Stimulated activated naive CD8-positive, alpha-beta T cell treated with anti-CD3 and anti-CD28 coated beads, Interleukin-15, Interleukin-2, amounts not matched to agents 100 U/mL and 50 U/mL, for 24 hours (primary cell): Measurements from ENCODE around the gene PPP1R2C.

Experiments used
- ATAC-seq: fragments of 150-1000 bp; cut with Tn5 transposase; one replicate; pipeline ENCODE4 v1.10.0; 2021
- DNase-seq: peaks from one replicate; pipeline ENCODE4 v3.0.0; 2021

Gene PPP1R2C

GRCh38 chrX:42778096-42778495 is at the start of gene PPP1R2C:
TSS of gene PPP1R2C (minus strand) at chrX:42778163. CDS start at chrX:42778079, 84 bp downstream.
- ATAC-seq (no peak), DNase-seq (no peak)

- ATAC-seq (no peak), DNase-seq (no peak)
These were observed 47.2 kb upstream of the PPP1R2C start for GRCh38 chrX:42825201-42825600.

DNA sequence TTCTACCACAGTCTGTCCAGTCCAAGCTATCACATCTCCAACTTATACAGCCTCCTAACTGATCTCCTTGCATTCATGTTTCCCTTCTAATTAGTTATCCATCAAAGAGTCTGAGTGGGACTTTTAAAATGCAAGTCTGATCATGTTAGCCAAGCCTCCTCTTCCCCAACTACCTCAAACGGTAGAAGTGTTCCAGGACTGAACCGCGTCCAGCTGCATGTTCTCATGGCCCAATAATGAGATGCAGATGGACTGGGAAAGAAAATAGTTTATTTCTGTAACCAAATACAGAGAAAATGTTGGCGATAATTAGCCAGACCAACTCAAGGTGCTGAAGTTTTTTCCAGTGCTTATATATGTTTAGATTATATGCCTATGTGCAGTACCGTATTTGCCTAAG is 46.6 kb upstream of the PPP1R2C start:
- no peak for DNase-seq
- ATAC-seq, result no peak

DNA sequence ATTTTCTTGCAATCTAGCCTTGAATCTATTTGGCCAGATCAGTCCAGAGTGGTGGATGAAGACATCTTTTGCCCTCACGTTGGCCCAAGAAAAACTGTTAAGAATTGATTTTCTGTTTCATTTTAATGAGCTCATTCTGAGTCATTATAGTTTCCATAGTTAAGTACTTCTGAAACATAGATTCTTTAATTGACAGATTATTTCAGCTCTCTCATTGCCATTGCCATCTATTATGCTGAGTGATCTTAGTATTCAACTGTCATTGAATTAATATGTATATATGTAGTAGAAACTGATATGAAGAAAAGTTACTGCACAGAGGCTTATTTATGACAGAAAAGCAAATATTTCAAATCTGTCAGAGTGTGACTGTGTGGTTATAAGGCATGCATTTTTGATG is 45.5 kb upstream of the PPP1R2C start:
- ATAC-seq (no peak), DNase-seq (no peak)

DNA sequence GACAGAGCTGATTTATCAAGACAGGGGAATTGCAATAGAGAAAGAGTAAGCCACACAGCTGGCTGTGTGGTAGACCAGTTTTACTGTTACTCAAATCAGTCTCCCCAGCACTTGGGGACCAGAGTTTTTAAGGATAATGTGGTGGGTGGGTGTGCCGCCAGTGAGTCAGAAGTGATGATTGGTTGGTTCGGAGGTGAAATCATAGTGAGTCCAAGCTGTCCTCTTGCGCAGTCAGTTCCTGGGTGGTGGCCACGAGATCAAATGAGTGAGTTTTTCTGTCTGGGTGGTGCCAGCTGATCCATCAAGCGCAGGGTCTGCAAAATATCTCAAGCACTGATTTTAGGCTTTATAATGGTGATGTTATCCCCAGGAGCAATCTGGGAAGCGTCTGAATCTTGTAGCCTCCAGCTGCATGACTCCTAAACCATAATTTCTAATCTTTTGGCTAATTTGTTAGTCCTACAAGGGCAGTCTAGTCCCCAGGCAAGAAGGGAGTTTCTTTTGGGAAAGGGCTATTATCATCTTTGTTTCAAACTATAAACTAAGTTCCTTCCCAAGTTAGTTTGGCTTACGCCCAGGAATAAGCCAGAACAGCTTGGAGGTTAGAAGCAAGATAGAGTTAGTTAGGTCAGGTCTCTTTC is 44.0 kb upstream of the PPP1R2C start:
- DNase-seq, result no peak

DNA sequence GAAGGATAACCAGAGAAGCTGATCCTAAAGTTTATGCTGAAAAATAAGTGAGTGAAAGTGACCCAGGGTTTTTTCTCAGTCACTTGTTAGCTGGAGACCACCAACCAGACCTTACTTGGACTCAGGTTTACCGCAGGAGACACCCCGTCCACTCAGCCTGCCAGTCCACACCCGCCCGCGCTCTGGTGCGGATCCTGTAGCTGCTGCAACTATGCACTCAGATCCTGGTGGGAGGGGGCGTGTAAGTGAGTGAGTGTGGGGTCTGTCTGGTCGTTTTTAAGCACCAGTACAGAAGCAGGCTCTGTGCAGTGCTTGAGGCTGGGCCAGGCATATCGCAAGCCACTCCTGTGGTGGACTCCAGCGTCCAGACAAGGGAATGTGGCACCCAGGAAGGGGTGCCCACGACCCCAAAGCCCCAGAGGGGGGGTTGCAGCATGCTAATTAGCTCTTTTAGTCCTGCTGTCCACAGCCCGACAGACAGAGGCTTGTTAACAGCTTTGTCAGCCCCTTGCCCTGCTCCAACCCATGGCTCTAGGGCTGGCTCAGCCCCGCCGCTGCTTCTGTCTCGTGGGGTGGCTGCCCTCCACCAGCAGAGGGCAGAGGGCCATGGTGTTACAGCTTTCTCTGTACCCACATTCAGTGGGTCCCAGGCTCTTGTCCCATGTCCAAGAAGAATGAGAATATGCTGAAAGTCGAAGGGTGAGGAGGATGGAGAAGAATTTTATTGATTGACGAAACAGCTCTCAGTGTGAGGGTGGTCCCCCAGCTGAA is 40.4 kb upstream of the PPP1R2C start:
- no peak for ATAC-seq
- no peak for DNase-seq

More for the DNA sequence above, 44.0 kb upstream of the PPP1R2C start:
- ATAC-seq, result no peak

DNA sequence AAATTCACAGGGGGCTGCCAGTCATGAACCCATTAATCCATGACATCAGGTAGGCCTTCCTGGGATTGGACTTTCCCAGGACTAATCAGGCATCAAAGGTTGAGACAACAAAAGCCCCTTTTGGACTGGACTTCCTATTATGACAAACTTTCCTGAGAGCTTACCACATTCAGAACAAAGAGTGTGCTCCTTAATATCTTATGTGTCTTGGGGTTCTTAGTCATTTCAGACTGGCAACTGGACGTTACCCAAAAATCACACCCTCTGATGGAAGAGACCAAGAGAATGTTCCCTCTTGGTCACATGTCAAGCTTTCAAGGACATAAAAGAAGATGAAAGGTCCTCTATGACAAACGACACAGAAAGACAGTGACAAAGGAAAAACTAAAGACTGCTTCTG is 31.6 kb upstream of the PPP1R2C start:
- ATAC-seq (no peak), DNase-seq (no peak)

GRCh38 chrX:42807393-42807792 is 29.4 kb upstream of the PPP1R2C start:
- ATAC-seq, result no peak

DNA sequence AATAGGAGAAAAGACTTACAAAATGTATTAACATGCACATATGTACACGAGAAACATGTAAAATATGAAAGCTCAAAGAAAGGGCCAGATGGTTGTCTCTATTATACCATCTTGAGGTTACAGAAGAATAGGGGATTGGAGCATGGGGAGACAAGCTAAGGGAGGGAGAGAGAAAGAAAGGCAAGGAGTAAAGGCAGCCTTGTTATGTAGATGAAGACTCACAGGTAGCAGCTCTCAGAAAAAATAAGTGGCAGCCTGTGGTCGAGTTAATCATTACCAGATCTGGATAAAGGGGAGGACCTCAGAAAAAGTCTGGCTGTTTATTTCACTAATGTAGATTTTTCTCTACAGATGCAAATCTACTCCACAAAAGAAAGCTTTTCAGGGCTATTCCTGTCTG is 26.6 kb upstream of the PPP1R2C start:
- no peak for DNase-seq
- ATAC-seq, result no peak

More at GRCh38 chrX:42807393-42807792, 29.4 kb upstream of the PPP1R2C start:
- DNase-seq, result no peak

DNA sequence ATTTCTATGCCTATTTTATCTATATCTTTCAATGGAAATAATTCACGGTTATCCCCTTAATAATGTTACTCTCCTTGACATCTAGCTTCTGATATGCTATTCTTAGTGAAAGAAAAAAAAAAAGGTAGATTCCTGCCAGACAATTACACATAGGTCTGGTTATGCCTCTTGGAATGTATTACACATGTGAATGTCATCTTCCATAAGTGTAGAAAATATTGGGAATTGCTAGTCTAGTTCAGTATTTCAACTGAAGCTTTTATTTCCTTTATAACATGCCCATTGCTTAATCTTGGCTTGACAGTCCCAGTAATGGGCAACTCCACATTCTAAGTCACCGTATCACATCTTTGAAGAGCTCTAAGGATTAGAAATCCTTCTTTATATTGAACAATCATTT is 25.4 kb upstream of the PPP1R2C start:
- DNase-seq (no peak), ATAC-seq (no peak)

- ATAC-seq, result no peak
These were observed 19.8 kb upstream of the PPP1R2C start for GRCh38 chrX:42797651-42798269.

DNA sequence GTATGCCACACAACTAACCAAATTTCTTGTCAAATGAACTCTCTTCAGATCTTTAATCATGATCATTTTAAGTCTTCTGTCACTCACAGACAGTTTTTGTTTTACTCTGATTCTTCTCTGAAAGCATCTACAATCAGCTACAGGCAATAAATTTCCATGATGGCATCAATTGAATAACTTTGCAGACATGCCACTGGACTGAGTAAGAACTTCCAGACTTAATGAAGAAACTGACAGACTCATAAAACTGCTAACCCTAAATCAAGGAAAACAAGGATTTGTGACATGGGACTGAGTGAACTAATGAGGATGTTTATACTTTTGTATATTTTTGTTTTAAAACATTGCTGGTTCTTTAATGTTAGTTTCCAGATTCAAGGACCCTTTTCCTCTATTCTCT is 5.5 kb upstream of the PPP1R2C start:
- DNase-seq, result no peak
- no peak for ATAC-seq

More at GRCh38 chrX:42797651-42798269, 19.8 kb upstream of the PPP1R2C start:
- no peak for DNase-seq

DNA sequence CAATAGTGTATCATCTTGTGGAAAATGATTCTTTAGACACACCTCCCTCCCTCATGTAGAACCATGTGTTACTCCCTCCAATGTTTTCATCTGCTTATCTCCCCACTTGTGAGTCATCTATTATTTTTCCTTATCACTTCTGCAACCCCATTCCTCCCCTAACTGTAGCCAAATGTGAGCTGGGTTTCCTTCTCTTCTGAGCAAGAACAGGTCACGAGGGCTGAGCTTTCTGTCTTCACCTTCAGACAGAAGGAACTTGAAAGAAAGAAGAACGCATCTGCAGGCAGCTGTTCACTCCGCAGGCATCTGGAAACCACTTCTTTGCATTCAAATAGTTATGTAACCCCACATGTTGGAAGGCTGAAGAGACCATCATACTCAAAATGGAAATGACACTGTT is 1.8 kb downstream of the PPP1R2C start:
- no peak for DNase-seq
- ATAC-seq, result no peak

DNA sequence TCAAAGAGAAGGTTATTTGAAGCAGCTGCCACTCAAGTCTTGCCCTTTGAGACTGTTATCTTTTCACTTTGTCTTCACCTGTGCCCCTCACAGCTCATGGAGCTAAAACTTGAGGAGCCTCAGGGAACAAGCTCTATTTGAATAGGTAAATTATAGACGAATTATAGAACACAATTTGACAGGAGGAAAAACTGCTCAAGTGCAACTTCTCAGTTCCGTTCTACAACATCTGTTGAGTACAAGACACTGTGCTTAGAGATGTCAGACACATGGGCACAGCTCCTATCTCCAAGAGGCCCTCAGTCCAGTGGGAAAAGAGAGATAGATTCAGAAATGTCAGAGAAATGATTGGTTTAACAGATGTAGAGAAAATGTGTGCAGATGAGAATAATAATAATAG is 5.1 kb downstream of the PPP1R2C start:
- ATAC-seq, result no peak
- DNase-seq, result no peak

DNA sequence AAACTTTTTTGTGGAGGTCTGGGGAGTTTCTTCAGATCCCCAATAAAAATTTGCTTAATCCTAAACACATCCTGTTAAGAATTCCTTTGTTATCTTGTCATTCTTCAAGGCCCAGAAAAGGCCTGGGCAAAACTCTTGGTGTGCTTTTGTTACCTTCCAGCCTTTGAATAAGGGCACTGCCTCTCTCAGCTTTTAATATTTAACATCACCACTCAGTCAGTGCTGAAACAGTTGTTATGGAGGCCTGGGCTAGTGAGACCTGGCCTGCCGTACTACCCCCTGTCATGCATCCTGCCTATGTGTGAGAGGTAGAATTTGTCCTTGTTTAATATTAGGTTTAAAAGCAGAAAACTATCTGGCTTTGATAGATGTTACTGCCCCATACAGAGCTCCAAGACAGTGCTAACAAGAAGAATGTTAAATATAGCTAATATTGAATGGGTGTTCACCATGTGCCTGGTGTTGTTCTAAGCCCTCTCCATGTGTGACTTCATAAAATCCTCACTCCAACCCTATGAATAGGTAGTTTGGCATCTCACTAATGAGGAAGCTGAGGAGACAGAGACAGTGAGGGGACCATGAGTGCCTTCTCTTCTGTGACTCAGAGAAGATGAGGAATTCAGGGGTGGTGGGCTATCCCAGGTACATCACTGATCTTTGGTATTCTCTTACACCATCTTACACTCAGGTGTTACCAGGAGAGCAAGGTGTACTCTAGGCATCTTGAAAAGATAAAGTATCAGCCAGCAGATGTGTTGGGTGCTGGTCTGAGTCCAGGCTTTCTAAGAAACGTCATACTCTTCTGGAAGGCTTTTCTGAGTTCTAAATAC is 6.2 kb downstream of the PPP1R2C start:
- DNase-seq, result no peak
- ATAC-seq, result no peak

- ATAC-seq (no peak), DNase-seq (no peak)
These were observed 7.4 kb downstream of the PPP1R2C start for GRCh38 chrX:42770566-42770965.

- no peak for ATAC-seq
These were observed 18.1 kb downstream of the PPP1R2C start for GRCh38 chrX:42759881-42760280.

DNA sequence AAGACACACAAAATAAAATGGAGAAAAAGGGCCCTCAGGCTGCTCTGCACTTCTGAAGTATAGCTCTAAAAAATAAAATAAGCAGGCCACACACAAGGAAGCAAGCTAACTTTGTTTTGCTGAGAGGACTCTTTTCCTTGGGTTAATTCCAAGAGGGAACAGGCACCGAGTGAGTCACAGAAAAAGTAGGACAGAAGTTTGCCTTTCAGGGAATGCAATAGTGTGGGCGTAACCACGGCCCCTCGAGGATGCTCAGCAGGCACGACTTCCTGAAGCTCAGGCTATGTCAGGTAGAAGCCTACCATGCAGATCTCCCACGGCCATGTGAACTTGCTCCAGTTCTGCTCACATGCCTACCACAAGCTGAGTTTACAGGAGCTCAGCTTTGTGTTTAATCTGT is 22.1 kb downstream of the PPP1R2C start:
- ATAC-seq, result no peak
- no peak for DNase-seq

More at GRCh38 chrX:42759881-42760280, 18.1 kb downstream of the PPP1R2C start:
- DNase-seq, result no peak

- DNase-seq, result no peak
- ATAC-seq, result no peak
These were observed 23.4 kb downstream of the PPP1R2C start for GRCh38 chrX:42754603-42755002.

- no peak for ATAC-seq
These were observed 23.8 kb downstream of the PPP1R2C start for GRCh38 chrX:42754115-42754514.

DNA sequence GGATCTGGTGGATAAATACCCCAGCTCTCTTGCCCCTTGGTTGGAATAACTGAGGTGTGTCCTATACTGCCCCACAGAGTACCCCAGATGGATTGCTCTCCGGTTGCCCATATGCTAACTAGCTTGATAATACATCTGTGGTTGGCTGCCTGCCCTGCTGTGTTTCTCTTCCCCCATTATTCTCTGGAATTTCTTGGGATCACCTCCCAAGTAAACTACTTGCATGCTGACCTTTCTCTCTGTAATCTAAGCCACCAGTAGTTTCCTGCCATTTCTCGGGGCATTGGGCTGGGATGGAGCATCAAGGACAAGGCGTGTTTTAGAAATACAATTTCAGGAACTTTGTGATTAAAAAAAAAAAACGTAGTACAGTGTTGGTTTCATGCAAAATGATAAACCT is 25.2 kb downstream of the PPP1R2C start:
- DNase-seq, result no peak
- no peak for ATAC-seq

More at GRCh38 chrX:42754115-42754514, 23.8 kb downstream of the PPP1R2C start:
- no peak for DNase-seq

DNA sequence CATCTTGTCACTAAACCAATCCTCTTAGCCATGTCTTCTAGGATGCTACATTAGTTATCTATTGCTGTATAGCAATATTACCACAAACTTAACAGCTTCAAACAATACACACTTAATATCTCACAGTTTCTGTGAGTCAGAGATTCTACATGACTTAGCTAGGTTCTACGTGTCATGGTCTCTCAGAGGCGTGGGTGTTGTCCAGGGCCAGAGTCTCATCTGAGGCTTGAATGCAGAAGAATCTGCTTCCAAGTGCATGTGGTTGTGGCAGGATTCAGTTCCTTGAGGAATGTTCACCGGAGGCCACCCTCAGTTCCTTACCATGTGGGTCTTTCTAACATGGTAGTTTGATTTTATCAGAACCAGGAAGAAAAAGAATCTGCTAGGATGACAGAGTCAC is 26.4 kb downstream of the PPP1R2C start:
- no peak for ATAC-seq
- DNase-seq, result no peak
